B cell (primary cell): ENCODE measurements around the gene PRKN. TPM values are rescaled to one million over a fixed set of nuclear protein-coding genes. Genes with fewer than 3 reads are reported as not detected.

Source experiments
- ATAC-seq: fragments of 200-7000 bp; cut with Tn5 transposase; one replicate; pipeline ENCODE4 v1.10.0; 2021; ENCODE audit warnings: low read depth, mild to moderate bottlenecking, moderate number of reproducible peaks, moderate library complexity
- CTCF ChIA-PET: fragments of 350-600 bp; sonication (Branson Sonifier 250); formaldehyde crosslinking; loops from one replicate; lab custom pipeline; 2021; ENCODE audit warnings: antibody characterized with exemption, inconsistent platforms; lab: Charles Lee
- POLR2A ChIA-PET: fragments of 350-600 bp; sonication (Branson Sonifier 250); formaldehyde crosslinking; loops from one replicate; lab custom pipeline; 2021; ENCODE audit warnings: antibody characterized with exemption; lab: Charles Lee
- DNase-seq: peaks from one replicate; pipeline ENCODE4 v3.0.0; 2013
- H2AFZ ChIP-seq: 2 replicates; pipeline ENCODE4 v1.6.1; 2012; ENCODE audit warnings: mild to moderate bottlenecking, low read depth, low read length; ENCODE audit not compliant: insufficient read depth, poor library complexity, severe bottlenecking
- H3K27ac ChIP-seq, 2 donors: 1 replicate in 1 of 2; 2 replicates in 1 of 2; pipeline ENCODE4 v1.5.1; 2012 to 2013; ENCODE audit warnings: low read length in 2 of 2, mild to moderate bottlenecking in 2 of 2, moderate library complexity in 1 of 2
- H3K27me3 ChIP-seq, 4 experiments: fragments of 200-600 bp in 1 of 4; sonication (generic) in 1 of 4; replicated peaks in 1 of 4; 1 replicate in 2 of 4; 2 replicates in 2 of 4; pipeline versions ENCODE4 v1.6.1 to v1.7.0; 2013 to 2016; ENCODE audit warnings: low read length in 3 of 4, mild to moderate bottlenecking in 2 of 4, mixed read lengths in 1 of 4, moderate library complexity in 1 of 4; ENCODE audit not compliant: insufficient read depth in 4 of 4, control insufficient read depth in 3 of 4; ENCODE audit errors: control extremely low read depth in 1 of 4
- H3K36me3 ChIP-seq, 2 experiments: replicated peaks in 1 of 2; 1 replicate in 1 of 2; 2 replicates in 1 of 2; pipeline versions ENCODE4 v1.6.1 to v1.7.1; 2013; ENCODE audit warnings: low read length in 1 of 2; ENCODE audit not compliant: insufficient read depth in 2 of 2, control insufficient read depth in 1 of 2; ENCODE audit errors: control extremely low read depth in 1 of 2, extremely low read depth in 1 of 2
- H3K4me1 ChIP-seq, 2 donors: fragments of 200-600 bp in 1 of 2; sonication (generic) in 1 of 2; 1 replicate in 1 of 2; 2 replicates in 1 of 2; pipeline versions ENCODE4 v1.5.1 to v1.6.1; 2013 to 2017; ENCODE audit warnings: low read length in 2 of 2; ENCODE audit not compliant: control insufficient read depth in 2 of 2, insufficient read depth in 2 of 2
- H3K4me2 ChIP-seq: replicated peaks from 2 replicates; pipeline ENCODE3; 2012; ENCODE audit warnings: mild to moderate bottlenecking, low read depth, low read length; ENCODE audit not compliant: poor library complexity, severe bottlenecking
- H3K4me3 ChIP-seq, 5 experiments: fragments of 200-600 bp in 1 of 5; sonication (generic) in 1 of 5; 1 replicate in 3 of 5; 2 replicates in 2 of 5; pipeline versions ENCODE4 v1.5.1 to v1.7.0; 2011 to 2016; ENCODE audit warnings: low read length in 4 of 5, mild to moderate bottlenecking in 4 of 5, low read depth in 2 of 5, control low read depth in 1 of 5, moderate library complexity in 1 of 5; ENCODE audit not compliant: insufficient read depth in 1 of 5; ENCODE audit errors: control extremely low read depth in 1 of 5, extremely low read depth in 1 of 5
- H3K79me2 ChIP-seq: fragments of 200-600 bp; sonication (generic); one replicate; pipeline ENCODE4 v1.6.0; 2016; ENCODE audit warnings: low read length; ENCODE audit not compliant: control insufficient read depth, insufficient read depth
- H3K9ac ChIP-seq: fragments of 200-600 bp; sonication (generic); 2 replicates; pipeline ENCODE4 v1.6.1; 2017; ENCODE audit warnings: mild to moderate bottlenecking, low read length, moderate library complexity
- H3K9me3 ChIP-seq, 3 donors: one replicate each; pipeline versions ENCODE4 v1.6.1 to v1.7.1; 2013; ENCODE audit warnings: low read length in 2 of 3; ENCODE audit not compliant: control insufficient read depth in 2 of 3, insufficient read depth in 1 of 3; ENCODE audit errors: control extremely low read depth in 1 of 3
- H4K20me1 ChIP-seq: 2 replicates; pipeline ENCODE4 v1.6.0; 2012; ENCODE audit warnings: mild to moderate bottlenecking, low read length; ENCODE audit not compliant: insufficient read depth, control insufficient read depth, poor library complexity, severe bottlenecking
- H3K27ac Mint-ChIP-seq: one replicate; pipeline ENCODE4 v1.8.0; 2021; ENCODE audit warnings: mixed read lengths
- H3K27me3 Mint-ChIP-seq: one replicate; pipeline ENCODE4 v1.8.0; 2021; ENCODE audit warnings: mixed read lengths
- H3K4me1 Mint-ChIP-seq: one replicate; pipeline ENCODE4 v1.8.0; 2021; ENCODE audit warnings: mixed read lengths
- H3K4me3 Mint-ChIP-seq: one replicate; pipeline ENCODE4 v1.8.0; 2021; ENCODE audit warnings: mixed read lengths
- H3K9me3 Mint-ChIP-seq: one replicate; pipeline ENCODE4 v1.8.0; 2022; ENCODE audit warnings: mixed read lengths; ENCODE audit not compliant: insufficient read depth
- CTCF ChIP-seq: fragments of 200-600 bp; IDR thresholded peaks from one replicate; pipeline ENCODE4 v1.8.0; 2022; ENCODE audit warnings: antibody characterized with exemption, mild to moderate bottlenecking
- EZH2 ChIP-seq: IDR thresholded peaks from 2 replicates; pipeline ENCODE4 v1.6.1; 2012; ENCODE audit warnings: borderline replicate concordance, low read depth, mild to moderate bottlenecking, moderate library complexity, low read length; ENCODE audit not compliant: insufficient read depth, poor library complexity, severe bottlenecking
- WGBS: methylation state at CpG from one replicate; pipeline ENCODE4 v1.1.5; 2013; ENCODE audit warnings: missing lambda C conversion rate; ENCODE audit not compliant: insufficient coverage; 5-methylcytosine and 5-hydroxymethylcytosine counted together
- intact Hi-C: fragments of 100-400 bp; cut with micrococcal nuclease; formaldehyde crosslinking; loops from one replicate; pipeline ENCODE4 v1.10.0; 2022
- polyA plus RNA-seq: library from polyadenylated mRNA; depleted of rRNA; stranded (reverse); fragments of >200 nt; gene quantifications from 2 replicates; pipeline ENCODE4 v1.2.3, GENCODE V29; 2012
- total RNA-seq, 2 donors: library from RNA; stranded (reverse); fragments of 120-200 nt in 1 of 2; gene quantifications; 1 replicate in 1 of 2; 2 replicates in 1 of 2; pipeline versions ENCODE4 v1.2.3 to v1.2.4, GENCODE V29; 2013 to 2022

The PRKN gene
- total and polyA plus RNA-seq, 2 donors (not counting 1 experiment from before 2014, with no cell fraction given): 1.6 to 6.2 TPM

- Histone ChIP-seq H3K27ac (no peak overlapping the region), H3K27me3 (no peaks in the 10 kb centered on the region), H3K36me3 (no peaks in the 10 kb centered on the region), H3K9ac (no peak overlapping the region), H3K4me1 (peaks cover 6 to 9% of the 10 kb centered on the region in 2 donors), H3K4me2 (no peak overlapping the region), H2AFZ (no peak overlapping the region), H4K20me1 (no peaks in the 10 kb centered on the region), H3K4me3 (no peak overlapping the region), H3K9me3 (no peaks in the 10 kb centered on the region), H3K79me2 (no peaks in the 10 kb centered on the region)
- CTCF ChIA-PET: no interaction called here
- WGBS: 65% methylated on average over 5 of the region's 7 CpGs
- Mint-ChIP-seq H3K9me3 (peaks cover 6% of the 10 kb centered on the region), H3K27ac (no peak overlapping the region), H3K4me1 (peaks cover 12% of the 10 kb centered on the region), H3K4me3 (no peak overlapping the region), H3K27me3 (no peaks in the 10 kb centered on the region)
- intact Hi-C loops: no loop called here
- ATAC-seq (no peak), DNase-seq (no peak)
- POLR2A ChIA-PET: no interaction called here
- TF ChIP-seq CTCF (no peak), EZH2 (no peak)
Observed at GRCh38 chr6:162179196-162179951, 548.2 kb downstream of the PRKN start.

- Histone ChIP-seq H3K4me1 (peaks cover 6 to 9% of the 10 kb centered on the region in 2 donors), H3K36me3 (no peaks in the 10 kb centered on the region), H3K27me3 (no peaks in the 10 kb centered on the region), H3K79me2 (no peaks in the 10 kb centered on the region), H2AFZ (no peak overlapping the region), H3K27ac (no peak overlapping the region), H4K20me1 (no peaks in the 10 kb centered on the region), H3K4me3 (no peak overlapping the region), H3K9me3 (no peaks in the 10 kb centered on the region), H3K4me2 (no peak overlapping the region), H3K9ac (no peak overlapping the region)
- CTCF ChIA-PET: no interaction called here
- ATAC-seq (no peak), DNase-seq (no peak)
- no peak overlapping the region for H3K4me3 Mint-ChIP-seq
- POLR2A ChIA-PET: no interaction called here
- H3K27me3 Mint-ChIP-seq: no peaks in the 10 kb centered on the region
- H3K4me1 Mint-ChIP-seq: peaks cover 12% of the 10 kb centered on the region
- intact Hi-C loops: no loop called here
- peaks cover 6% of the 10 kb centered on the region for H3K9me3 Mint-ChIP-seq
- TF ChIP-seq EZH2: no peak
- WGBS: 93% methylated on average over 6 of the region's 8 CpGs
- no peak overlapping the region for H3K27ac Mint-ChIP-seq
Observed at GRCh38 chr6:162178666-162179065, 548.9 kb downstream of the PRKN start.
